K562 (cell line): Measurements from ENCODE around the gene PRR14L. TPM values are rescaled to one million over a fixed set of nuclear protein-coding genes. Genes with fewer than 3 reads are reported as not detected.

ENCODE experiments used
- ATAC-seq: fragments of 200-7000 bp; cut with Tn5 transposase; 3 replicates; pipeline ENCODE4 v1.9.1; 2020; ENCODE audit warnings: moderate library complexity
- BruUV-seq: library from RNA; stranded (reverse); fragments of 400-500 nt; replicated peaks from 2 replicates; lab custom pipeline; 2021; lab: Mats Ljungman, UMichigan
- CTCF ChIA-PET: fragments of 300-600 bp; formaldehyde crosslinking; extraction: SDS; loops from one replicate; lab custom pipeline; 2021; ENCODE audit warnings: low intra/inter-chr PET ratio; lab: Yijun Ruan, JAX
- POLR2A ChIA-PET: fragments of 300-600, 350-650 bp; sonication (Branson Sonifier 250); formaldehyde crosslinking; extraction: SDS; loops from one replicate; lab custom pipeline; 2021; ENCODE audit warnings: antibody characterized with exemption, inconsistent platforms; lab: Yijun Ruan, JAX
- DNase-seq, 4 experiments: peaks; one replicate each; pipeline versions ENCODE4 v3.0.0 to v3.0.0-alpha.2; 2011 to 2018; ENCODE audit warnings: low spot score in 3 of 4, mixed read lengths in 3 of 4; ENCODE audit errors: extremely low read depth in 1 of 4
- FAIRE-seq: peaks from 2 replicates; lab custom pipeline; 2011; peaks lifted over from hg19 to GRCh38; lab: Jason Lieb, UNC
- H2AFZ ChIP-seq: 2 replicates; pipeline ENCODE4 v1.6.0; 2011; ENCODE audit warnings: low read depth, low read length, control low read depth, inconsistent platforms
- H3K27ac ChIP-seq: fragments of 200-600 bp; 3 replicates; pipeline ENCODE4 v1.8.0; 2011; ENCODE audit warnings: low read depth, mild to moderate bottlenecking, control low read depth, inconsistent platforms, low read length, moderate library complexity, mixed read lengths; ENCODE audit errors: extremely low read depth
- H3K27me3 ChIP-seq, 2 experiments: fragments of 300-600 bp in 1 of 2; 2 replicates in 1 of 2; 3 replicates in 1 of 2; pipeline versions ENCODE4 v1.6.0 to v1.8.0; 2011; ENCODE audit warnings: inconsistent platforms in 2 of 2, low read length in 2 of 2, mild to moderate bottlenecking in 1 of 2, mixed read lengths in 1 of 2, moderate library complexity in 1 of 2; ENCODE audit not compliant: control insufficient read depth in 2 of 2, insufficient read depth in 2 of 2
- H3K36me3 ChIP-seq: fragments of 300-600 bp; 3 replicates; pipeline ENCODE4 v1.8.0; 2011; ENCODE audit warnings: mild to moderate bottlenecking, low read length, inconsistent platforms; ENCODE audit not compliant: control insufficient read depth, insufficient read depth
- H3K4me1 ChIP-seq, 2 experiments: fragments of 200-600 bp in 1 of 2; replicated peaks in 1 of 2; 2 replicates in 1 of 2; 3 replicates in 1 of 2; pipeline versions ENCODE4 v1.5.1 to v1.8.0; 2011; ENCODE audit warnings: inconsistent platforms in 2 of 2, low read length in 2 of 2, mild to moderate bottlenecking in 1 of 2, mixed read lengths in 1 of 2, moderate library complexity in 1 of 2; ENCODE audit not compliant: control insufficient read depth in 2 of 2, insufficient read depth in 2 of 2
- H3K4me2 ChIP-seq: 2 replicates; pipeline ENCODE4 v1.6.1; 2011; ENCODE audit warnings: low read length, control low read depth, inconsistent platforms, mixed read lengths; ENCODE audit not compliant: insufficient read depth
- H3K4me3 ChIP-seq: fragments of 200-600 bp; sonication (generic), shearing (Covaris generic); 2 replicates; pipeline ENCODE4 v1.5.1; 2016; ENCODE audit warnings: control low read depth, inconsistent platforms
- H3K79me2 ChIP-seq: fragments of 200-600 bp; 3 replicates; pipeline ENCODE4 v1.8.0; 2011; ENCODE audit warnings: low read length, inconsistent platforms; ENCODE audit not compliant: control insufficient read depth, insufficient read depth
- H3K9ac ChIP-seq, 2 experiments: 2 replicates each; pipeline versions ENCODE4 v1.6.0 to v1.6.1; 2011; ENCODE audit warnings: low read depth in 2 of 2, low read length in 2 of 2, control low read depth in 1 of 2, inconsistent platforms in 1 of 2, mild to moderate bottlenecking in 1 of 2, mixed read lengths in 1 of 2; ENCODE audit not compliant: insufficient read depth in 1 of 2
- H3K9me1 ChIP-seq: one replicate; pipeline ENCODE4 v1.6.0; 2011; ENCODE audit warnings: inconsistent platforms, mild to moderate bottlenecking, low read length, moderate library complexity; ENCODE audit not compliant: control insufficient read depth, insufficient read depth
- H3K9me3 ChIP-seq: replicated peaks from 2 replicates; pipeline ENCODE4 v1.5.1; 2011; ENCODE audit warnings: low read depth, low read length, inconsistent platforms; ENCODE audit not compliant: control insufficient read depth, insufficient read depth
- H4K20me1 ChIP-seq: replicated peaks from 2 replicates; pipeline ENCODE4 v1.6.1; 2011; ENCODE audit warnings: low read length, inconsistent platforms, mixed read lengths; ENCODE audit not compliant: control insufficient read depth, insufficient read depth
- DACH1 ChIP-seq: fragments of 450-650 bp; IDR thresholded peaks from 2 replicates; pipeline ENCODE4 v1.6.1; 2018; ENCODE audit not compliant: partially characterized antibody
- ERF ChIP-seq: fragments of 450-650 bp; formaldehyde crosslinking; IDR thresholded peaks from 2 replicates; pipeline ENCODE4 v1.4.0; 2020; ENCODE audit warnings: mild to moderate bottlenecking, mixed read lengths
- HNRNPH1 ChIP-seq: fragments of 200-400 bp; formaldehyde crosslinking; optimal IDR thresholded peaks from 2 replicates; pipeline ENCODE3; 2017; ENCODE audit warnings: low read depth, mild to moderate bottlenecking, low read length, moderate library complexity
- JUN ChIP-seq, 2 experiments: sonication (generic) in 1 of 2; formaldehyde crosslinking in 1 of 2; IDR thresholded peaks; 2 replicates each; pipeline versions ENCODE4 v1.6.1 to v1.8.0; 2012 to 2022; ENCODE audit warnings: borderline replicate concordance in 2 of 2, mild to moderate bottlenecking in 2 of 2, improper control_type of control experiment in 1 of 2, low read depth in 1 of 2, low read length in 1 of 2, missing genetic modification reagents in 1 of 2
- MEF2D ChIP-seq: conservative IDR thresholded peaks from 2 replicates; pipeline ENCODE4 v1.6.1; 2016; ENCODE audit warnings: low read depth, missing genetic modification characterization, missing compliant biosample characterization
- MTA1 ChIP-seq: fragments of 450-650 bp; IDR thresholded peaks from 2 replicates; pipeline ENCODE4 v1.6.1; 2017; ENCODE audit warnings: borderline replicate concordance
- MTA2 ChIP-seq: fragments of 450-650 bp; IDR thresholded peaks from 2 replicates; pipeline ENCODE4 v1.6.1; 2016; ENCODE audit warnings: low read depth
- POLR2A ChIP-seq: fragments of 450-650 bp; conservative IDR thresholded peaks from 2 replicates; pipeline ENCODE4 v1.6.1; 2016
- TRIM24 ChIP-seq, 2 experiments: fragments of 450-650 bp; IDR thresholded peaks; 2 replicates each; pipeline ENCODE4 v1.6.1; 2016
- ZBTB17 ChIP-seq: fragments of 450-650 bp; formaldehyde crosslinking; IDR thresholded peaks from 2 replicates; pipeline ENCODE4 v1.4.0; 2020; ENCODE audit warnings: mild to moderate bottlenecking
- ZBTB8A ChIP-seq: fragments of 450-650 bp; IDR thresholded peaks from 2 replicates; pipeline ENCODE4 v1.6.1; 2018; ENCODE audit warnings: mild to moderate bottlenecking, moderate library complexity; ENCODE audit not compliant: partially characterized antibody
- ZNF277 ChIP-seq: fragments of 250-450 bp; sonication (Bioruptor Pico); IDR thresholded peaks from 2 replicates; pipeline ENCODE4 v1.8.0; 2022; ENCODE audit warnings: inconsistent platforms, mild to moderate bottlenecking, moderate library complexity, borderline replicate concordance
- ZNF589 ChIP-seq: fragments of 200-800 bp; sonication (Bioruptor generic); IDR thresholded peaks from 2 replicates; pipeline ENCODE4 v1.6.1; 2016; ENCODE audit warnings: low read depth, missing genetic modification characterization, missing compliant biosample characterization
- ZNF76 ChIP-seq: fragments of 250-450 bp; sonication (Bioruptor Pico); IDR thresholded peaks from 2 replicates; pipeline ENCODE4 v1.4.0; 2020; ENCODE audit warnings: mild to moderate bottlenecking, moderate library complexity, borderline replicate concordance
- WGBS: fragments of 100-300 bp; shearing (Covaris generic); methylation state at CpG from one replicate; pipeline ENCODE4 v1.1.6; 2016; ENCODE audit warnings: low coverage, mixed read lengths; ENCODE audit not compliant: insufficient coverage; ENCODE audit errors: missing lambda C conversion rate; 5-methylcytosine and 5-hydroxymethylcytosine counted together
- in situ Hi-C: fragments of 300-500 bp; cut with MboI; formaldehyde crosslinking; loops from 4 replicates; pipeline ENCODE4 v1.15.0; 2018; ENCODE audit warnings: inconsistent platforms, mixed read lengths
- intact Hi-C: fragments of 100-400 bp; cut with micrococcal nuclease; formaldehyde crosslinking; loops from 2 replicates; pipeline ENCODE4 v1.14.2; 2022
- polyA plus RNA-seq, 8 experiments: library from polyadenylated mRNA; depleted of rRNA in 4 of 8; stranded (reverse) in 5 of 8; unstranded in 3 of 8; fragments of >200 nt; fragmentation: Nextera tagmentation in 2 of 8; fragmentation: Illumina TruSeq in 1 of 8; extraction: Ambion mirVana in 2 of 8; extraction: Trizol in 1 of 8; gene quantifications; 2 replicates each; pipeline versions ENCODE4 v1.2.1 to v1.2.3, GENCODE V29; 2011 to 2014; ENCODE audit warnings: inconsistent platforms in 1 of 8, missing spikeins in 1 of 8
- total RNA-seq, 7 experiments: library from RNA; depleted of rRNA in 6 of 7; stranded (reverse); fragments of >200 nt in 6 of 7; fragmentation: Illumina TruSeq in 2 of 7; extraction: Trizol in 2 of 7; gene quantifications; 2 replicates each; pipeline versions ENCODE4 v1.2.1 to v1.2.3, GENCODE V29; 2011 to 2021; ENCODE audit warnings: low replicate concordance in 1 of 7
- TF ChIP-seq, protein P1 (sequence below): fragments of 200-400 bp; formaldehyde crosslinking; IDR thresholded peaks from 2 replicates; pipeline ENCODE4 v1.6.1; 2017; ENCODE audit warnings: mild to moderate bottlenecking, low read depth, low read length, moderate library complexity
- TF ChIP-seq, protein P2 (sequence below): IDR thresholded peaks from 3 replicates; pipeline ENCODE4 v1.6.1; 2011; ENCODE audit warnings: borderline replicate concordance, mild to moderate bottlenecking; ENCODE audit not compliant: insufficient read length, insufficient read depth

Gene PRR14L
- total and polyA plus RNA-seq, 9 of the 15 experiments (the other 6 are each of a cell fraction or from before 2014, with no cell fraction given): 2.8 to 36.3 (median 12.3) TPM

- DNase-seq: no peak
- no peak for FAIRE-seq
- no peak for ATAC-seq
- ChIA-PET POLR2A (interaction anchor here (0.6 to 1.1 kb wide), 3 partner anchors 11 to 412 kb away, joined by 3 to 4 read pairs (median 3); no protein-coding TSS in a partner anchor), CTCF (no interaction called here)
- Histone ChIP-seq H3K79me2 (peaks cover 26% of the 10 kb centered on the region), H3K36me3 (no peaks in the 10 kb centered on the region), H3K27ac (no peak overlapping the region), H3K9ac (no peak overlapping the region), H3K9me1 (no peaks in the 10 kb centered on the region), H3K4me1 (peaks cover 4 to 26% of the 10 kb centered on the region in 2 experiments; a peak in 3 of 5 replicates), H3K4me2 (no peak overlapping the region), H4K20me1 (no peaks in the 10 kb centered on the region), H3K27me3 (no peaks in the 10 kb centered on the region), H3K4me3 (no peak overlapping the region), H2AFZ (no peak overlapping the region), H3K9me3 (no peaks in the 10 kb centered on the region)
- WGBS: 85% methylated on average over 7 of the region's 13 CpGs
- intact Hi-C loops: no loop called here
- no TSS peak for BruUV-seq
- in situ Hi-C loops: no loop called here
- TF ChIP-seq ERF (CRISPR knock-in tag) (no peak), HNRNPH1 (no peak), ZBTB17 (CRISPR knock-in tag) (no peak), DACH1 (no peak), TRIM24 (IDR thresholded peaks at IDR 0.05) (no peak), POLR2A (no peak), MEF2D (tag) (no peak), ZNF589 (CRISPR knock-in tag) (no peak), ZNF277 (CRISPR knock-in tag) (no peak), ZNF76 (CRISPR knock-in tag) (no peak), ZBTB8A (no peak), JUN (IDR thresholded peaks at IDR 0.05; ENCODE audit: borderline replicate concordance, low read depth, low read length) (no peak), JUN (CRISPR knock-in tag; IDR thresholded peaks at IDR 0.05; ENCODE audit: borderline replicate concordance) (no peak), MTA1 (no peak), MTA2 (no peak)
- TF ChIP-seq, protein P1, sequence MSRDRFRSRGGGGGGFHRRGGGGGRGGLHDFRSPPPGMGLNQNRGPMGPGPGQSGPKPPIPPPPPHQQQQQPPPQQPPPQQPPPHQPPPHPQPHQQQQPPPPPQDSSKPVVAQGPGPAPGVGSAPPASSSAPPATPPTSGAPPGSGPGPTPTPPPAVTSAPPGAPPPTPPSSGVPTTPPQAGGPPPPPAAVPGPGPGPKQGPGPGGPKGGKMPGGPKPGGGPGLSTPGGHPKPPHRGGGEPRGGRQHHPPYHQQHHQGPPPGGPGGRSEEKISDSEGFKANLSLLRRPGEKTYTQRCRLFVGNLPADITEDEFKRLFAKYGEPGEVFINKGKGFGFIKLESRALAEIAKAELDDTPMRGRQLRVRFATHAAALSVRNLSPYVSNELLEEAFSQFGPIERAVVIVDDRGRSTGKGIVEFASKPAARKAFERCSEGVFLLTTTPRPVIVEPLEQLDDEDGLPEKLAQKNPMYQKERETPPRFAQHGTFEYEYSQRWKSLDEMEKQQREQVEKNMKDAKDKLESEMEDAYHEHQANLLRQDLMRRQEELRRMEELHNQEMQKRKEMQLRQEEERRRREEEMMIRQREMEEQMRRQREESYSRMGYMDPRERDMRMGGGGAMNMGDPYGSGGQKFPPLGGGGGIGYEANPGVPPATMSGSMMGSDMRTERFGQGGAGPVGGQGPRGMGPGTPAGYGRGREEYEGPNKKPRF: no peak
- TF ChIP-seq, protein P2, sequence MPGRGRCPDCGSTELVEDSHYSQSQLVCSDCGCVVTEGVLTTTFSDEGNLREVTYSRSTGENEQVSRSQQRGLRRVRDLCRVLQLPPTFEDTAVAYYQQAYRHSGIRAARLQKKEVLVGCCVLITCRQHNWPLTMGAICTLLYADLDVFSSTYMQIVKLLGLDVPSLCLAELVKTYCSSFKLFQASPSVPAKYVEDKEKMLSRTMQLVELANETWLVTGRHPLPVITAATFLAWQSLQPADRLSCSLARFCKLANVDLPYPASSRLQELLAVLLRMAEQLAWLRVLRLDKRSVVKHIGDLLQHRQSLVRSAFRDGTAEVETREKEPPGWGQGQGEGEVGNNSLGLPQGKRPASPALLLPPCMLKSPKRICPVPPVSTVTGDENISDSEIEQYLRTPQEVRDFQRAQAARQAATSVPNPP: no peak
Measured at GRCh38 chr22:31635638-31636306, 114.2 kb downstream of the PRR14L start.
